HEK293 (cell line): ENCODE measurements around the gene UTP18.

ENCODE experiments used
- HOXA7 ChIP-seq: sonication (generic); formaldehyde crosslinking; IDR thresholded peaks from 2 replicates; pipeline ENCODE4 v1.8.1; 2022; ENCODE audit warnings: missing genetic modification reagents, borderline replicate concordance
- KLF9 ChIP-seq: fragments of 450-650 bp; formaldehyde crosslinking; IDR thresholded peaks from 2 replicates; pipeline ENCODE4 v1.5.1; 2016; ENCODE audit warnings: missing biosample characterization, missing genetic modification characterization, low read depth
- MZF1 ChIP-seq: fragments of 450-650 bp; formaldehyde crosslinking; IDR thresholded peaks from 2 replicates; pipeline ENCODE4 v1.5.1; 2017; ENCODE audit warnings: missing biosample characterization, missing genetic modification characterization, borderline replicate concordance
- SP3 ChIP-seq: fragments of 450-650 bp; formaldehyde crosslinking; IDR thresholded peaks from 2 replicates; pipeline ENCODE4 v1.5.1; 2016; ENCODE audit warnings: missing biosample characterization, missing genetic modification characterization
- YY1 ChIP-seq: fragments of 450-650 bp; formaldehyde crosslinking; IDR thresholded peaks from 2 replicates; pipeline ENCODE4 v1.5.1; 2018; ENCODE audit warnings: missing biosample characterization, missing genetic modification characterization
- ZBTB20 ChIP-seq: fragments of 450-650 bp; formaldehyde crosslinking; IDR thresholded peaks from 2 replicates; pipeline ENCODE4 v1.5.1; 2016; ENCODE audit warnings: missing biosample characterization, missing genetic modification characterization
- ZNF138 ChIP-seq: fragments of 450-650 bp; formaldehyde crosslinking; IDR thresholded peaks from 2 replicates; pipeline ENCODE4 v1.5.1; 2016; ENCODE audit warnings: missing biosample characterization, missing genetic modification characterization, borderline replicate concordance
- ZNF561 ChIP-seq: fragments of 450-650 bp; IDR thresholded peaks from 2 replicates; pipeline ENCODE4 v1.5.1; 2018; ENCODE audit warnings: missing biosample characterization, missing genetic modification characterization, borderline replicate concordance
- ZNF629 ChIP-seq: fragments of 450-650 bp; formaldehyde crosslinking; IDR thresholded peaks from 2 replicates; pipeline ENCODE4 v1.5.1; 2017; ENCODE audit warnings: missing biosample characterization, missing genetic modification characterization
- TF ChIP-seq, protein P1 (sequence below): fragments of 450-650 bp; formaldehyde crosslinking; IDR thresholded peaks from 2 replicates; pipeline ENCODE4 v1.5.1; 2016; ENCODE audit warnings: missing biosample characterization, missing genetic modification characterization
- TF ChIP-seq, protein P2 (sequence below): IDR thresholded peaks from 2 replicates; pipeline ENCODE4 v1.6.1; 2011; ENCODE audit warnings: mild to moderate bottlenecking, low read depth, low read length, borderline replicate concordance
- TF ChIP-seq, protein P3 (sequence below): sonication (generic); formaldehyde crosslinking; IDR thresholded peaks from 2 replicates; pipeline ENCODE4 v1.8.1; 2022; ENCODE audit warnings: mild to moderate bottlenecking, moderate library complexity, missing genetic modification reagents
- TF ChIP-seq, protein P4 (sequence below): fragments of 450-650 bp; formaldehyde crosslinking; IDR thresholded peaks from 2 replicates; pipeline ENCODE4 v1.5.1; 2016; ENCODE audit warnings: missing biosample characterization, missing genetic modification characterization

DNA sequence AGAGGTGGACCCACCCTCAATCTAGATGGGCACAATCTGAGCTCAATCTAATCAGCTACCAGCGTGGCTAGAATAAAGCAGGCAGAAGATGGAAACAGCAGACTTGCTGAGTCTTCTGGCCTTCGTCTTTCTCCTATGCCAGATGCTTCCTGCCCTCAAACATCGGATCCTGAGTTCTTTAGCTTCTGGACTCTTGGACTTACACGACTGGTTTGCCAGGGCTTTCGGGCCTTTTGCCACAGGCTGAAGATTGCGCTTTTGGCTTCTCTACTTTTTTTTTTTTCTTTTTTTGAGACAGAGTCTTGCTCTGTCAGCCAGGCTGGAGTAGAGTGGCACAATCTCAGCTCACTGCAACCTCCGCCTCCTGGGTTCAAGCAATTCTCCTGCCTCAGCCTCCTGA, 65.1 kb downstream of the UTP18 start:
- TF ChIP-seq ZNF561 (tag by site-specific recombination): no peak
- no peak for TF ChIP-seq YY1
- TF ChIP-seq, protein P1, sequence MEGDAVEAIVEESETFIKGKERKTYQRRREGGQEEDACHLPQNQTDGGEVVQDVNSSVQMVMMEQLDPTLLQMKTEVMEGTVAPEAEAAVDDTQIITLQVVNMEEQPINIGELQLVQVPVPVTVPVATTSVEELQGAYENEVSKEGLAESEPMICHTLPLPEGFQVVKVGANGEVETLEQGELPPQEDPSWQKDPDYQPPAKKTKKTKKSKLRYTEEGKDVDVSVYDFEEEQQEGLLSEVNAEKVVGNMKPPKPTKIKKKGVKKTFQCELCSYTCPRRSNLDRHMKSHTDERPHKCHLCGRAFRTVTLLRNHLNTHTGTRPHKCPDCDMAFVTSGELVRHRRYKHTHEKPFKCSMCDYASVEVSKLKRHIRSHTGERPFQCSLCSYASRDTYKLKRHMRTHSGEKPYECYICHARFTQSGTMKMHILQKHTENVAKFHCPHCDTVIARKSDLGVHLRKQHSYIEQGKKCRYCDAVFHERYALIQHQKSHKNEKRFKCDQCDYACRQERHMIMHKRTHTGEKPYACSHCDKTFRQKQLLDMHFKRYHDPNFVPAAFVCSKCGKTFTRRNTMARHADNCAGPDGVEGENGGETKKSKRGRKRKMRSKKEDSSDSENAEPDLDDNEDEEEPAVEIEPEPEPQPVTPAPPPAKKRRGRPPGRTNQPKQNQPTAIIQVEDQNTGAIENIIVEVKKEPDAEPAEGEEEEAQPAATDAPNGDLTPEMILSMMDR (tag by site-specific recombination): no peak
- TF ChIP-seq ZBTB20 (tag by site-specific recombination): no peak
- TF ChIP-seq SP3: no peak
- TF ChIP-seq KLF9 (tag by site-specific recombination): no peak
- TF ChIP-seq, protein P2, sequence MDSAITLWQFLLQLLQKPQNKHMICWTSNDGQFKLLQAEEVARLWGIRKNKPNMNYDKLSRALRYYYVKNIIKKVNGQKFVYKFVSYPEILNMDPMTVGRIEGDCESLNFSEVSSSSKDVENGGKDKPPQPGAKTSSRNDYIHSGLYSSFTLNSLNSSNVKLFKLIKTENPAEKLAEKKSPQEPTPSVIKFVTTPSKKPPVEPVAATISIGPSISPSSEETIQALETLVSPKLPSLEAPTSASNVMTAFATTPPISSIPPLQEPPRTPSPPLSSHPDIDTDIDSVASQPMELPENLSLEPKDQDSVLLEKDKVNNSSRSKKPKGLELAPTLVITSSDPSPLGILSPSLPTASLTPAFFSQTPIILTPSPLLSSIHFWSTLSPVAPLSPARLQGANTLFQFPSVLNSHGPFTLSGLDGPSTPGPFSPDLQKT: no peak
- TF ChIP-seq, protein P3, sequence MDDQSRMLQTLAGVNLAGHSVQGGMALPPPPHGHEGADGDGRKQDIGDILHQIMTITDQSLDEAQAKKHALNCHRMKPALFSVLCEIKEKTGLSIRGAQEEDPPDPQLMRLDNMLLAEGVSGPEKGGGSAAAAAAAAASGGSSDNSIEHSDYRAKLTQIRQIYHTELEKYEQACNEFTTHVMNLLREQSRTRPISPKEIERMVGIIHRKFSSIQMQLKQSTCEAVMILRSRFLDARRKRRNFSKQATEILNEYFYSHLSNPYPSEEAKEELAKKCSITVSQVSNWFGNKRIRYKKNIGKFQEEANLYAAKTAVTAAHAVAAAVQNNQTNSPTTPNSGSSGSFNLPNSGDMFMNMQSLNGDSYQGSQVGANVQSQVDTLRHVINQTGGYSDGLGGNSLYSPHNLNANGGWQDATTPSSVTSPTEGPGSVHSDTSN (CRISPR knock-in tag): no peak
- no peak for TF ChIP-seq MZF1
- TF ChIP-seq ZNF629 (tag by site-specific recombination): no peak
- no peak for TF ChIP-seq ZNF138 (tag by site-specific recombination)
- TF ChIP-seq HOXA7 (CRISPR knock-in tag): no peak
- TF ChIP-seq, protein P4, sequence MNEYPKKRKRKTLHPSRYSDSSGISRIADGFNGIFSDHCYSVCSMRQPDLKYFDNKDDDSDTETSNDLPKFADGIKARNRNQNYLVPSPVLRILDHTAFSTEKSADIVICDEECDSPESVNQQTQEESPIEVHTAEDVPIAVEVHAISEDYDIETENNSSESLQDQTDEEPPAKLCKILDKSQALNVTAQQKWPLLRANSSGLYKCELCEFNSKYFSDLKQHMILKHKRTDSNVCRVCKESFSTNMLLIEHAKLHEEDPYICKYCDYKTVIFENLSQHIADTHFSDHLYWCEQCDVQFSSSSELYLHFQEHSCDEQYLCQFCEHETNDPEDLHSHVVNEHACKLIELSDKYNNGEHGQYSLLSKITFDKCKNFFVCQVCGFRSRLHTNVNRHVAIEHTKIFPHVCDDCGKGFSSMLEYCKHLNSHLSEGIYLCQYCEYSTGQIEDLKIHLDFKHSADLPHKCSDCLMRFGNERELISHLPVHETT (tag by site-specific recombination): no peak
